ENCODE results near the gene MYO1H.

- TF ChIP-seq CTCF (IDR thresholded peaks at IDR 0.05 in 8 of 11, conservative IDR thresholded peaks at IDR 0.05 in 3 of 11) (peak in 7 of 11 experiments; percentile 6 to 31 (median 19)), POLR2A (IDR thresholded peaks at IDR 0.05) (no peak), POLR2AphosphoS5 (IDR thresholded peaks at IDR 0.05) (no peak)
Observed at GRCh38 chr12:109385339-109386058, 37.8 kb downstream of the MYO1H start.

Measured in spleen (tissue), 7 donors.